Muscle of leg (tissue), 16 donors: Measurements from ENCODE around the gene TARS1. TPM values are rescaled to one million over a fixed set of nuclear protein-coding genes. Genes with fewer than 3 reads are reported as not detected.
A peak's percentile ranks its signal among the peaks of the same experiment; 100 is the strongest.

Source experiments
- DNase-seq: peaks from one replicate; pipeline ENCODE4 v3.0.0; 2013
- H3K27ac ChIP-seq: one replicate; pipeline ENCODE4 v1.5.1; 2013; ENCODE audit warnings: mild to moderate bottlenecking, low read length, control low read depth
- H3K27me3 ChIP-seq: one replicate; pipeline ENCODE4 v1.6.1; 2013; ENCODE audit warnings: low read length; ENCODE audit not compliant: control insufficient read depth, insufficient read depth
- H3K36me3 ChIP-seq: one replicate; pipeline ENCODE4 v1.6.1; 2013; ENCODE audit warnings: low read length; ENCODE audit not compliant: control insufficient read depth, insufficient read depth
- H3K4me1 ChIP-seq: one replicate; pipeline ENCODE4 v1.6.1; 2013; ENCODE audit warnings: low read length; ENCODE audit not compliant: control insufficient read depth, insufficient read depth
- H3K4me3 ChIP-seq: one replicate; pipeline ENCODE4 v1.5.1; 2013; ENCODE audit warnings: low read length, control low read depth
- H3K9me3 ChIP-seq: replicated peaks from 2 replicates; pipeline ENCODE4 v1.6.1; 2013; ENCODE audit warnings: low read depth, low read length; ENCODE audit not compliant: control insufficient read depth
- WGBS: methylation state at CpG from one replicate; pipeline ENCODE4 v1.1.5; 2013; ENCODE audit warnings: missing lambda C conversion rate; ENCODE audit not compliant: insufficient coverage; 5-methylcytosine and 5-hydroxymethylcytosine counted together
- long read RNA-seq, 11 donors: transcript quantifications; one replicate each; lab custom pipeline, GENCODE V29; 2026
- polyA plus RNA-seq, 8 donors: library from polyadenylated mRNA; unstranded; fragments of 120-200 nt; gene quantifications; one replicate each; pipeline versions ENCODE4 v1.2.1 to v1.2.3, GENCODE V29; 2013; ENCODE audit warnings: inconsistent platforms in 1 of 8, low replicate concordance in 1 of 8; ENCODE audit not compliant: insufficient read length in 8 of 8, insufficient read depth in 1 of 8
- total RNA-seq: library from RNA; stranded (reverse); fragments of 120-200 nt; gene quantifications from one replicate; pipeline ENCODE4 v1.2.4, GENCODE V29; 2013

The TARS1 gene
- total RNA-seq = 93.5 TPM
- polyA plus RNA-seq = 100 to 1,000 TPM in 1 of 8 donors, 10 to 100 TPM in 7; 60.2 to 101 (median 74.7) TPM
- long read RNA-seq, donor 1, full-length matches to known transcripts = 7 of 7 reads
- long read RNA-seq, donor 1, partial matches to known transcripts = 0 of 7 reads
- long read RNA-seq, donor 1, other reads (novel, unspliced or antisense) = 0 of 7 reads
- long read RNA-seq, donor 2, full-length matches to known transcripts = 7 of 7 reads
- long read RNA-seq, donor 2, partial matches to known transcripts = 0 of 7 reads
- long read RNA-seq, donor 2, other reads (novel, unspliced or antisense) = 0 of 7 reads
- long read RNA-seq, donor 3, full-length matches to known transcripts = 16 of 16 reads
- long read RNA-seq, donor 3, partial matches to known transcripts = 0 of 16 reads
- long read RNA-seq, donor 3, other reads (novel, unspliced or antisense) = 0 of 16 reads
- long read RNA-seq, donor 4, full-length matches to known transcripts = 13 of 13 reads
- long read RNA-seq, donor 4, partial matches to known transcripts = 0 of 13 reads
- long read RNA-seq, donor 4, other reads (novel, unspliced or antisense) = 0 of 13 reads
- long read RNA-seq, donor 5, full-length matches to known transcripts = 39 of 46 reads
- long read RNA-seq, donor 5, partial matches to known transcripts = 7 of 46 reads
- long read RNA-seq, donor 5, other reads (novel, unspliced or antisense) = 0 of 46 reads
- long read RNA-seq, donor 6, full-length matches to known transcripts = 14 of 19 reads
- long read RNA-seq, donor 6, partial matches to known transcripts = 5 of 19 reads
- long read RNA-seq, donor 6, other reads (novel, unspliced or antisense) = 0 of 19 reads
- long read RNA-seq, donor 7, full-length matches to known transcripts = 18 of 18 reads
- long read RNA-seq, donor 7, partial matches to known transcripts = 0 of 18 reads
- long read RNA-seq, donor 7, other reads (novel, unspliced or antisense) = 0 of 18 reads
- long read RNA-seq, donor 8, full-length matches to known transcripts = 11 of 11 reads
- long read RNA-seq, donor 8, partial matches to known transcripts = 0 of 11 reads
- long read RNA-seq, donor 8, other reads (novel, unspliced or antisense) = 0 of 11 reads
- long read RNA-seq, donor 9, full-length matches to known transcripts = 9 of 9 reads
- long read RNA-seq, donor 9, partial matches to known transcripts = 0 of 9 reads
- long read RNA-seq, donor 9, other reads (novel, unspliced or antisense) = 0 of 9 reads
- long read RNA-seq, donor 10, full-length matches to known transcripts = 26 of 38 reads
- long read RNA-seq, donor 10, partial matches to known transcripts = 12 of 38 reads
- long read RNA-seq, donor 10, other reads (novel, unspliced or antisense) = 0 of 38 reads
- long read RNA-seq, donor 11, full-length matches to known transcripts = 11 of 11 reads
- long read RNA-seq, donor 11, partial matches to known transcripts = 0 of 11 reads
- long read RNA-seq, donor 11, other reads (novel, unspliced or antisense) = 0 of 11 reads

DNA sequence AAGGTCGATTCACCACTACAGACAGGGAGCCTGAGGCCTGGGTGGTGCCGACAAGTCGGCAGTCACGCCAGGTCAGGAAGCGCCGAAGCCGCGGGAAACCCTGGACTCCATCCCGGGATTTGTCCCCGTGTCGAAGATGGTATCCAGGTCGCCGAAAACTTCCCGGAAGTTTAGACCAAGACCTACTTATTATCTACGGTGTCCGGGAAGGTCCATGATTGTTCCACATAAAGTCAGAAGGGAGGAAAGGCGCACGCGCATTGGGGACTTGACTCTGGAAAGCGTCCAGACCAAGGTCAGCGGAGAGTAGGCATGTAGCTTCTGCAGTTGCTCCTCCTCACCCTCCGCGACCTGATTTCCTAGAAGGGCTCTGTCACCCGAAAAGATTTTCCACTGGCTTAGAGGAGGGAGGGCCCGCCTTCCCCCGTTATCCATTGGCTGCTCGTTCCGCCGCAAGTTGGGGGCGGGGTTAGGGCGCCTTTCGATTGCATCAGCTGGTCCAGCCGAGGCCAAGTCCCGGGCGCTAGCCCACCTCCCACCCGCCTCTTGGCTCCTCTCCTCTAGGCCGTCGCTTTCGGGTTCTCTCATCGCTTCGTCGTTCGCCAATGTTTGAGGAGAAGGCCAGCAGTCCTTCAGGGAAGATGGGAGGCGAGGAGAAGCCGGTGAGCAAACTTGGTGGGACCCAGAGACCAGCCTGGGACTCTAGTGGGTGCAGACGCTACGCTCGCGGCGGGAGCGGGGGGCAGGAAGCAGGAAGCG lies at the start of gene TARS1:
TSS of gene TARS1 (plus strand) at position 484 of the 759 bp plus-strand sequence. CDS start at position 606, 122 bp downstream.
- no peaks in the 10 kb centered on the region for H3K9me3 ChIP-seq
- WGBS = under 1% methylated on average over 36 of the region's 52 CpGs
- H3K36me3 ChIP-seq = peaks cover 5% of the 10 kb centered on the region
- H3K27ac ChIP-seq = peak within 1 kb of the TSS; percentile 100
- H3K27me3 ChIP-seq = no peaks in the 10 kb centered on the region
- DNase-seq = peak; percentile 100
- H3K4me3 ChIP-seq = peak within 1 kb of the TSS; percentile 97
- H3K4me1 ChIP-seq = peaks cover 14% of the 10 kb centered on the region

DNA sequence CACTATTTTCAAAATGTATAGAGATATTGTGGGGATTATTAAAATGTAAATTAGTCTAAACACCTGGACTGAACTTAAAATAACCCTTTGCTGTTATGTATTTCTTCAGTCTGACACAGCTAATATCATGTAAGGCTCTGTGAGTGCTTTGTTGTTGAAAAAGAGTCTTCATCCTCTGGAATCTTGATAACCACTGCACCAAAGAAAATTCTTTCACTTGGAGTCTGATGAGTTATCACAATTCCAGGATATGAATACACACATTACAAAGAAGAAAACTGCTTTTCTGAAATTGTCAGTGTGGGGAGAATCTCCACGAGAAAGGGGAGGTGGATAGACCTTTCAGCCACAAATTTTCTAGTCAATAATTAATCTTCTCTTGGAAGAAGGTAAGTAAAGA lies 42.3 kb upstream of the TARS1 start:
- no peak overlapping the region for H3K27ac ChIP-seq
- H3K9me3 ChIP-seq = no peaks in the 10 kb centered on the region
- no peak for DNase-seq
- H3K4me1 ChIP-seq = no peaks in the 10 kb centered on the region
- no peaks in the 10 kb centered on the region for H3K27me3 ChIP-seq
- no CpG with 5 or more reads among the region's 1 CpG for WGBS
- H3K36me3 ChIP-seq = no peaks in the 10 kb centered on the region
- no peak overlapping the region for H3K4me3 ChIP-seq

DNA sequence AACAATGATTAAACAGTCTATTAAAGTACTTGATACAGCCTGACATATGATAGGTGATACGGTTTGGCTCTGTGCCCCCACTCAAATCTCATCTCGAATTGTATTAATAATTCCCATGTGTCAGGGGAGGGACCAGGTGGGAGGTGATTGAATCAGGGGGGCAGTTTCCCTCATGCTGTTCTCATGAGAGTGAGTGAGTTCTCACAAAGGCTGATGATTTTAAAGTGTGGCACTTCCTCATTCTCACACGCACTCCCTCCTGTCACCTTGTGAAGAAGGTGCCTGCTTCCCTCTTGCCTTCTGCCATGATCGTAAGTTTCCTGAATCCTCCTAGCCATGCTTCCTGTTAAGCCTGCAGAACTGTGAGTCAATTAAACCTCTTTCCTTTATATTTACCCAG lies 40.1 kb upstream of the TARS1 start:
- Histone ChIP-seq H3K36me3 (no peaks in the 10 kb centered on the region), H3K9me3 (no peaks in the 10 kb centered on the region), H3K4me3 (no peak overlapping the region), H3K4me1 (no peaks in the 10 kb centered on the region), H3K27ac (no peak overlapping the region), H3K27me3 (no peaks in the 10 kb centered on the region)
- WGBS = 40% methylated on average over 1 of the region's 4 CpGs
- no peak for DNase-seq

DNA sequence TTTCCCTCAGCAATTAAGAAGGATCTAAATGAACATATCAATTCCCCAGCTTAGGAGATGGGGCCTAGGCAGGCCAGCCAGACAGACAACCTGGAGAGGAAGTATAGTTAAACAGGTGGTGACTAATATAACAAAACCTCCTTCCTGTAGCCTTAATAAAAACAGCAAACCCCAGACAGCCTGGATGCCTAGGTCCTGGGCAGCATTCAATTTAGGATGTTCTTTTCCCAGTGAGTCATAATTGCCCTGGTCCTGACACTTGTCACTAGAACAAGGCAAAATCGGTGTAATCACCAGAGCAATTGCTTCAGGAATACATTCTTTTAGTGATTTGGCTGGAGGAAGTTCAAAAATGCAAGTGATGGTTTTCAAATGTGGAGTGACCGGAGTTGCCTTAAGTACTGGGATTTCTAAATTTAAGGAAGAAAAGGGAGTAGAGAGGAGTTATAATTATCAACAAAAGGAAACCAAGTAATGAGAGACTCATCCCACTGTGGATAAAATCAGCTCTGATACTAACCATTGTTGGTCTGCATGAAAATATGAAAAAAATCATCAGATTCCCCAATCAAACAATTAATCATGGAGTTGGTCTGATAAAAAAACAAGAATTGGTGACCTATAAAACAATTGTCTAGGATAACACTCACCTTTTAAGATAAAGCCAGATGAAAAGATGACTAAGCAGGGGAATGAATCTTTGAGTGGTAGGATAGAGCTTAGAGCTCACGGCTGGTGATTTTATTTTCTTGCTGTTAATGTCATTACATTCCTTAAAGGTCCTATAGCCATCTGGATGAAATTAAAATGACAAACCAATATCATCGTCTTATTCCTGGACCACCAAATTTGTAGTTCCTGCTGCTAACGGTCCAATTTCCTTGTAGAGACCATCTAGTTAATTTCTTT lies 39.0 kb upstream of the TARS1 start:
- Histone ChIP-seq H3K27ac (no peak overlapping the region), H3K4me3 (no peak overlapping the region), H3K9me3 (no peaks in the 10 kb centered on the region), H3K36me3 (no peaks in the 10 kb centered on the region), H3K4me1 (no peaks in the 10 kb centered on the region), H3K27me3 (no peaks in the 10 kb centered on the region)
- 0% methylated on average over 1 of the region's 5 CpGs for WGBS
- DNase-seq = peak; percentile 43

DNA sequence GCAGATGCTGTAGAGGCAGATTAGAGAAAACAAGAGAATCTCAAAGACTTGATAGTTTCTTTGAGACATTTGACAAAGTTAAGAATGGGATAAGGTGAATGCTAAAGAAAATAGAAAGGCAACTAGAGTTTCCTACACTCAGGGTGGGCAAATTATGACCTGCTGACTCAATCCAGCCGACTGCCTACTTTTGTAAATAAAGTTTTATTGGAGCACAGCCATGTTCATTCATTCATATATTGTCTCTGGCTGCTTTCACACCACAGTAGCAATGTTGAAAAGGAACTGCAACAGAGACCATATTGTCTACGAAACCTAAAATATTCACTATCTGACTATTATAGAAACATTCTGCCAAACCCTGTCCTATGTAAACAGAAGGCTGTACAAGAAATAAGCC lies 37.6 kb upstream of the TARS1 start:
- H3K9me3 ChIP-seq = no peaks in the 10 kb centered on the region
- no peak overlapping the region for H3K27ac ChIP-seq
- H3K36me3 ChIP-seq = no peaks in the 10 kb centered on the region
- DNase-seq = no peak
- H3K4me1 ChIP-seq = no peaks in the 10 kb centered on the region
- no peaks in the 10 kb centered on the region for H3K27me3 ChIP-seq
- WGBS = no CpG with 5 or more reads among the region's 2 CpGs
- H3K4me3 ChIP-seq = no peak overlapping the region

DNA sequence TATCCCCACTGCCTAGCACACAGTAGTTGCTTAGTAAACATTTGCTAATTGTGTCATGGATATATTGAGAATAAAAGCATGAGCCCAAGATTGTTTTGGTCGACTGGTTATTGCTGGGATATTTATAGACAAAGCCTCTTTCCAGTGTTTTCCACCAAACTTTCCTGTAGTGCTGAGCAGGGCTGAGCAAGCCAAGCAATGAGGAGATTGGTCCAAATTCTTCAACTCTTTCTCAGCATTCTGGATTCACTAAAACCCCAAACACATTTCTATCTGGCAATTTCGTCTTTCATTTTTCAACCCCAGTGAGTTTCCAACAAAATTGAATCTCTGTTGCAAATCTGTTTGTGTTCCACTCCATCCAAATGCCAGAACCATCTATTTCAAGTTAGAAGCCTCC lies 31.9 kb upstream of the TARS1 start:
- H3K4me3 ChIP-seq = no peak overlapping the region
- 13% methylated on average over 1 of the region's 2 CpGs for WGBS
- H3K36me3 ChIP-seq = no peaks in the 10 kb centered on the region
- DNase-seq = peak; percentile 92
- no peaks in the 10 kb centered on the region for H3K4me1 ChIP-seq
- no peaks in the 10 kb centered on the region for H3K27me3 ChIP-seq
- H3K27ac ChIP-seq = peak overlapping the region; percentile 75
- no peaks in the 10 kb centered on the region for H3K9me3 ChIP-seq

DNA sequence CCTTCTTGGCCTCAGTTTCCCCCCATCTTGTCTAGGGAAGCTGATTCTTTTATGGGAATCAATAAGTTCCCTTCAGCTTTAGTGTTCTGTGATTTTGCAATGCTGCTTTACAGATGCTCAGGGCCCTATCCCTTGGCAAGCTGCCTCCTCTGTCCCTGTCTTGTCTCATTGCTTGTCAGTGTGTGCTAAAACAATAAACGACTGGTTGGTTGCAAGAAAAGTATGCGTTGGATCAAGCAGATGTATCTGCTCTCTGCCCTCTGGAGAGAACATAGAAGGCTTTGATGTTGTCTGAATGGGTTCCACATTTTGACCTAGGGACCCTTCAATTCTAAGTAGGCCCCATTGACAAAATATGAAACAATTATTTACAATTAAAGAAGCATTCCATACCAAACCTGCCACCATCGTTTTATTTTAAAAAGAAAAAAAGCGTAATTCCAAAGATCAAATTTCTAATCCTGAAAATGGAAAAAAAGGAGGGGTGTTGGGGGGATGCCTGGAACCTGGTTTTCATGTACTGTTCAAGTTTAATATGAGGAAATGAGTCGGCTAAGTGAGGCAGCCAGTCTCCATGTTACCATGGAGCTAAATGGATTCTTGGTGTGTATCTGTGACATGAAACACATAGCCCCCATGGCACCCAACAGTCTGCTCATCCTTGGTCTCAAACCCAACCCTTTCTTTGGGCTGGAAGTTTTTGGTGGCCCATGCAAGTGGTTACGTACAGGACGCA lies 31.2 kb upstream of the TARS1 start:
- Histone ChIP-seq H3K27me3 (no peaks in the 10 kb centered on the region), H3K9me3 (no peaks in the 10 kb centered on the region), H3K4me3 (no peak overlapping the region), H3K4me1 (no peaks in the 10 kb centered on the region), H3K27ac (peak overlapping the region; percentile 62), H3K36me3 (no peaks in the 10 kb centered on the region)
- peak; percentile 79 for DNase-seq
- WGBS = 100% methylated on average over 1 of the region's 7 CpGs

DNA sequence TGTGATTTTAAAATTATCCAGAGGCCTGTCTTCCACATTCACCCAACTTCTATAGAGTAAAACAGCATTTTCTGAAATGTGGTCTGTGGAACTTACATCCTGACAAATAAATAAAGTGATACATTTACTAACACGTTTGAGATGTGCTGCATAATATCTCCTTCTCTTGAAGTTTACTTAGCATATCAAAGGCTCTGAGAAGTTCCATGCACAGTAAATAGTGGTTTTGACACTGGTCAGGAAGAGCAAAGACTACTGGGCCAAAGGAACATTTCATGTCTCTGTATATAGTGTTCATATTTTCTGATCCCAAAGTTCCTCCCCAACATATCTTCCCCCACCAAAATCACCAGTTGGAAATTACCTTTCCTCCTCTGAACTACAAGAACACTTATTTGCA lies 30.5 kb upstream of the TARS1 start:
- Histone ChIP-seq H3K4me1 (no peaks in the 10 kb centered on the region), H3K36me3 (no peaks in the 10 kb centered on the region), H3K4me3 (no peak overlapping the region), H3K27me3 (no peaks in the 10 kb centered on the region), H3K27ac (no peak overlapping the region), H3K9me3 (no peaks in the 10 kb centered on the region)
- no peak for DNase-seq
- WGBS = no CpG with 5 or more reads among the region's 1 CpG
